Measurements from ENCODE around the gene PJA1. TPM values are rescaled to one million over a fixed set of nuclear protein-coding genes. Genes with fewer than 3 reads are reported as not detected.

PJA1 gene
- total and polyA plus RNA-seq, 2 donors (not counting 3 experiments of a cell fraction or from before 2014, with no cell fraction given): 8.2 to 16.1 TPM

GRCh38 chrX:69192603-69193002 is 27.4 kb upstream of the PJA1 start:
- Histone ChIP-seq H3K36me3 (ENCODE audit: control insufficient read depth in 2 of 2, extremely low read depth in 1 of 2, insufficient read depth in 2 of 2, low read length in 2 of 2) (no peaks in the 10 kb centered on the region), H3K4me3 (replicated peaks in 1 of 3; ENCODE audit: insufficient read depth in 1 of 3, low read depth in 1 of 3, low read length in 3 of 3) (no peak overlapping the region), H3K9me3 (replicated peaks; ENCODE audit: control insufficient read depth, insufficient read depth, low read length) (no peaks in the 10 kb centered on the region), H3K9me1 (replicated peaks; ENCODE audit: control insufficient read depth, extremely low read depth, insufficient read depth, low read length) (no peaks in the 10 kb centered on the region), H3K4me1 (ENCODE audit: control insufficient read depth, extremely low read depth, insufficient read depth, low read length) (no peaks in the 10 kb centered on the region), H3K9ac (replicated peaks; ENCODE audit: extremely low read depth, insufficient read depth, low read length) (no peak overlapping the region), H3K27ac (ENCODE audit: insufficient read depth, low read depth, low read length) (no peak overlapping the region), H3K79me2 (ENCODE audit: control insufficient read depth, insufficient read depth, low read length) (no peaks in the 10 kb centered on the region), H4K20me1 (replicated peaks; ENCODE audit: control insufficient read depth, extremely low read depth, insufficient read depth, low read length) (no peaks in the 10 kb centered on the region), H2AFZ (ENCODE audit: low read depth, low read length) (no peak overlapping the region), H3K27me3 (ENCODE audit: control insufficient read depth in 2 of 2, insufficient read depth in 2 of 2, low read length in 2 of 2) (no peaks in the 10 kb centered on the region), H3K4me2 (ENCODE audit: insufficient read depth, low read length) (no peak overlapping the region)
- POLR2A ChIA-PET: no interaction called here
- DNase-seq (ENCODE audit: low read depth, low spot score): no peak
- dilution Hi-C loops (cut with MboI; ENCODE audit: extremely low pct_ligation_motif_present, low sequenced_read_pairs) (no loop called here), intact Hi-C loops (cut with micrococcal nuclease) (no loop called here)
- CTCF ChIA-PET: no interaction called here
- FAIRE-seq: no peak
- TF ChIP-seq FOS (IDR thresholded peaks at IDR 0.05; ENCODE audit: borderline replicate concordance, insufficient read depth, low read length) (no peak), MYC (IDR thresholded peaks at IDR 0.05; ENCODE audit: low read depth, low read length) (no peak), GATA2 (IDR thresholded peaks at IDR 0.05; ENCODE audit: insufficient read depth, insufficient read length, low read depth, low read length) (no peak), POLR2A (IDR thresholded peaks at IDR 0.05; ENCODE audit: low read depth, low read length) (no peak), EZH2 (IDR thresholded peaks at IDR 0.05; ENCODE audit: borderline replicate concordance, low read depth, low read length, severe bottlenecking) (no peak)
- TF ChIP-seq, protein P1, sequence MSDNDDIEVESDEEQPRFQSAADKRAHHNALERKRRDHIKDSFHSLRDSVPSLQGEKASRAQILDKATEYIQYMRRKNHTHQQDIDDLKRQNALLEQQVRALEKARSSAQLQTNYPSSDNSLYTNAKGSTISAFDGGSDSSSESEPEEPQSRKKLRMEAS (IDR thresholded peaks at IDR 0.05; ENCODE audit: insufficient read depth, insufficient read length): no peak
- TF ChIP-seq, protein P2, sequence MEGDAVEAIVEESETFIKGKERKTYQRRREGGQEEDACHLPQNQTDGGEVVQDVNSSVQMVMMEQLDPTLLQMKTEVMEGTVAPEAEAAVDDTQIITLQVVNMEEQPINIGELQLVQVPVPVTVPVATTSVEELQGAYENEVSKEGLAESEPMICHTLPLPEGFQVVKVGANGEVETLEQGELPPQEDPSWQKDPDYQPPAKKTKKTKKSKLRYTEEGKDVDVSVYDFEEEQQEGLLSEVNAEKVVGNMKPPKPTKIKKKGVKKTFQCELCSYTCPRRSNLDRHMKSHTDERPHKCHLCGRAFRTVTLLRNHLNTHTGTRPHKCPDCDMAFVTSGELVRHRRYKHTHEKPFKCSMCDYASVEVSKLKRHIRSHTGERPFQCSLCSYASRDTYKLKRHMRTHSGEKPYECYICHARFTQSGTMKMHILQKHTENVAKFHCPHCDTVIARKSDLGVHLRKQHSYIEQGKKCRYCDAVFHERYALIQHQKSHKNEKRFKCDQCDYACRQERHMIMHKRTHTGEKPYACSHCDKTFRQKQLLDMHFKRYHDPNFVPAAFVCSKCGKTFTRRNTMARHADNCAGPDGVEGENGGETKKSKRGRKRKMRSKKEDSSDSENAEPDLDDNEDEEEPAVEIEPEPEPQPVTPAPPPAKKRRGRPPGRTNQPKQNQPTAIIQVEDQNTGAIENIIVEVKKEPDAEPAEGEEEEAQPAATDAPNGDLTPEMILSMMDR (IDR thresholded peaks at IDR 0.05; ENCODE audit: extremely low read depth in 1 of 2, insufficient read depth in 1 of 2, low read depth in 1 of 2, low read length in 2 of 2): no peak
- BruUV-seq (replicated peaks): no TSS peak
